GM12878 (cell line): ENCODE measurements around the gene LSR. TPM values are rescaled to one million over a fixed set of nuclear protein-coding genes. Genes with fewer than 3 reads are reported as not detected.

Experiments used
- ATAC-seq: fragments of 200-7000 bp; cut with Tn5 transposase; 3 replicates; pipeline ENCODE4 v1.9.1; 2020; ENCODE audit warnings: mild to moderate bottlenecking, moderate library complexity
- BruUV-seq: library from RNA; stranded (reverse); fragments of 400-500 nt; replicated peaks from 2 replicates; lab custom pipeline; 2021; lab: Mats Ljungman, UMichigan
- CTCF ChIA-PET: fragments of 300-600 bp; sonication (Branson Sonifier 250); formaldehyde crosslinking; extraction: SDS; loops from one replicate; lab custom pipeline; 2021; ENCODE audit warnings: inconsistent platforms; lab: Yijun Ruan, JAX
- POLR2A ChIA-PET: fragments of 350-600 bp; formaldehyde crosslinking; extraction: SDS; loops from one replicate; lab custom pipeline; 2021; ENCODE audit warnings: inconsistent platforms; lab: Charles Lee
- RAD21 ChIA-PET: fragments of 300-600 bp; sonication (Branson Sonifier 250); formaldehyde crosslinking; loops from one replicate; lab custom pipeline; 2023; ENCODE audit warnings: antibody characterized with exemption; ENCODE audit not compliant: unreplicated experiment; lab: Charles Lee
- SMC1A ChIA-PET: fragments of 300-600 bp; sonication (Branson Sonifier 250); formaldehyde crosslinking; loops from one replicate; lab custom pipeline; 2023; ENCODE audit not compliant: unreplicated experiment, uncharacterized antibody; lab: Charles Lee
- DNase-seq: peaks from one replicate; pipeline ENCODE4 v3.0.0-alpha.2; 2011; ENCODE audit warnings: low read depth, low spot score
- FAIRE-seq: peaks from 3 replicates; lab custom pipeline; 2011; peaks lifted over from hg19 to GRCh38; lab: Jason Lieb, UNC
- H2AFZ ChIP-seq: 2 replicates; pipeline ENCODE4 v1.6.0; 2011; ENCODE audit warnings: low read depth, low read length, control low read depth; ENCODE audit not compliant: control insufficient read depth
- H3K27ac ChIP-seq: 2 replicates; pipeline ENCODE4 v1.5.1; 2011; ENCODE audit warnings: control low read depth; ENCODE audit not compliant: control insufficient read depth, insufficient read depth
- H3K27me3 ChIP-seq, 2 experiments: replicated peaks in 1 of 2; 2 replicates each; pipeline versions ENCODE4 v1.6.0 to v1.6.1; 2011; ENCODE audit warnings: low read length in 1 of 2; ENCODE audit not compliant: control insufficient read depth in 2 of 2, insufficient read depth in 2 of 2
- H3K36me3 ChIP-seq, 2 experiments: 2 replicates each; pipeline ENCODE4 v1.5.1; 2011; ENCODE audit warnings: low read length in 1 of 2; ENCODE audit not compliant: control insufficient read depth in 2 of 2, insufficient read depth in 2 of 2
- H3K4me1 ChIP-seq: 2 replicates; pipeline ENCODE4 v1.6.1; 2011; ENCODE audit warnings: mild to moderate bottlenecking, low read length, moderate library complexity, mixed read lengths; ENCODE audit not compliant: control insufficient read depth, insufficient read depth
- H3K4me2 ChIP-seq: 2 replicates; pipeline ENCODE4 v1.6.0; 2011; ENCODE audit warnings: control low read depth; ENCODE audit not compliant: control insufficient read depth, insufficient read depth
- H3K4me3 ChIP-seq: fragments of 200-600 bp; sonication (generic); 2 replicates; pipeline ENCODE4 v1.5.1; 2016
- H3K79me2 ChIP-seq: 2 replicates; pipeline ENCODE4 v1.6.0; 2011; ENCODE audit warnings: low read length; ENCODE audit not compliant: control insufficient read depth, insufficient read depth
- H3K9ac ChIP-seq: 2 replicates; pipeline ENCODE4 v1.8.0; 2011; ENCODE audit warnings: low read length, control low read depth, mixed read lengths; ENCODE audit not compliant: control insufficient read depth, insufficient read depth
- H3K9me3 ChIP-seq: replicated peaks from 3 replicates; pipeline ENCODE4 v1.5.1; 2011; ENCODE audit warnings: mild to moderate bottlenecking, low read length; ENCODE audit not compliant: control insufficient read depth, insufficient read depth
- H4K20me1 ChIP-seq: 2 replicates; pipeline ENCODE4 v1.6.0; 2011; ENCODE audit not compliant: control insufficient read depth, insufficient read depth
- ATF7 ChIP-seq: fragments of 450-650 bp; IDR thresholded peaks from 2 replicates; pipeline ENCODE4 v1.6.1; 2016; ENCODE audit warnings: low read depth, mild to moderate bottlenecking
- BHLHE40 ChIP-seq, 2 experiments: fragments of 450-650 bp in 1 of 2; IDR thresholded peaks; 2 replicates each; pipeline ENCODE4 v1.6.1; 2011 to 2017; ENCODE audit warnings: low read depth in 2 of 2, borderline replicate concordance in 1 of 2, improper control_type of control experiment in 1 of 2, low read length in 1 of 2, mild to moderate bottlenecking in 1 of 2
- BRCA1 ChIP-seq: IDR thresholded peaks from 2 replicates; pipeline ENCODE4 v1.6.1; 2011; ENCODE audit warnings: low read depth, low read length, improper control_type of control experiment
- CBX3 ChIP-seq: fragments of 200-600 bp; sonication (generic); IDR thresholded peaks from 2 replicates; pipeline ENCODE4 v1.6.1; 2016; ENCODE audit warnings: low read depth, borderline replicate concordance
- FOXM1 ChIP-seq: IDR thresholded peaks from 2 replicates; pipeline ENCODE4 v1.6.1; 2012; ENCODE audit warnings: low read depth, mild to moderate bottlenecking, inconsistent platforms, low read length, moderate library complexity
- HDGF ChIP-seq: fragments of 450-650 bp; IDR thresholded peaks from 2 replicates; pipeline ENCODE4 v1.6.1; 2016; ENCODE audit warnings: antibody characterized with exemption
- IRF3 ChIP-seq: fragments of 450-650 bp; IDR thresholded peaks from 2 replicates; pipeline ENCODE4 v1.6.1; 2014; ENCODE audit warnings: mild to moderate bottlenecking
- IRF5 ChIP-seq: fragments of 450-650 bp; IDR thresholded peaks from 2 replicates; pipeline ENCODE4 v1.6.1; 2017; ENCODE audit warnings: borderline replicate concordance
- JUND ChIP-seq: IDR thresholded peaks from 2 replicates; pipeline ENCODE4 v1.6.1; 2012; ENCODE audit warnings: low read depth, mild to moderate bottlenecking, low read length, improper control_type of control experiment, moderate library complexity
- KLF5 ChIP-seq: fragments of 450-650 bp; IDR thresholded peaks from 2 replicates; pipeline ENCODE4 v1.6.1; 2014; ENCODE audit warnings: mild to moderate bottlenecking; ENCODE audit not compliant: partially characterized antibody
- NFYB ChIP-seq: IDR thresholded peaks from 2 replicates; pipeline ENCODE4 v1.6.1; 2011; ENCODE audit warnings: low read depth, mild to moderate bottlenecking, low read length, improper control_type of control experiment, moderate library complexity; ENCODE audit not compliant: insufficient read depth
- POU2F2 ChIP-seq: IDR thresholded peaks from 3 replicates; pipeline ENCODE4 v1.6.1; 2011; ENCODE audit warnings: low read depth, mild to moderate bottlenecking, low read length, borderline replicate concordance
- RCOR1 ChIP-seq: conservative IDR thresholded peaks from 2 replicates; pipeline ENCODE4 v1.6.1; 2012; ENCODE audit warnings: low read depth, low read length, improper control_type of control experiment
- RELA ChIP-seq: fragments of 450-650 bp; IDR thresholded peaks from 2 replicates; pipeline ENCODE4 v1.8.0; 2014; ENCODE audit warnings: borderline replicate concordance; ENCODE audit not compliant: partially characterized antibody
- SRF ChIP-seq, 2 experiments: IDR thresholded peaks; 2 replicates each; pipeline ENCODE4 v1.6.1; 2011; ENCODE audit warnings: low read depth in 2 of 2, low read length in 2 of 2, mild to moderate bottlenecking in 1 of 2, moderate library complexity in 1 of 2
- ZBED1 ChIP-seq: IDR thresholded peaks from 2 replicates; pipeline ENCODE4 v1.6.1; 2016; ENCODE audit warnings: borderline replicate concordance
- WGBS: methylation state at CpG from one replicate; pipeline ENCODE4 v1.1.6; 2016; ENCODE audit warnings: low lambda C conversion rate; ENCODE audit not compliant: insufficient replicate concordance, insufficient coverage; ENCODE audit errors: missing lambda C conversion rate; 5-methylcytosine and 5-hydroxymethylcytosine counted together
- in situ Hi-C: fragments of 300-500 bp; cut with MboI; formaldehyde crosslinking; loops from 9 replicates; pipeline ENCODE4 v1.14.3; 2018; ENCODE audit warnings: mixed read lengths
- intact Hi-C: fragments of 100-400 bp; cut with micrococcal nuclease; formaldehyde crosslinking; loops from one replicate; pipeline ENCODE4 v1.14.2; 2022; ENCODE audit not compliant: unreplicated experiment
- polyA plus RNA-seq, 11 experiments: library from polyadenylated mRNA; depleted of rRNA in 4 of 11; unstranded in 6 of 11; stranded (reverse) in 5 of 11; fragments of >200 nt; fragmentation: Nextera tagmentation in 4 of 11; fragmentation: Illumina TruSeq in 1 of 11; extraction: Ambion mirVana in 4 of 11; extraction: Trizol in 1 of 11; gene quantifications; 1 replicate in 1 of 11; 2 replicates in 10 of 11; pipeline versions ENCODE4 v1.2.1 to v1.2.3, GENCODE V29; 2011 to 2016; ENCODE audit warnings: inconsistent platforms in 2 of 11, missing spikeins in 2 of 11, low read depth in 1 of 11
- total RNA-seq, 4 experiments: library from RNA; depleted of rRNA in 3 of 4; stranded (reverse); fragments of >200 nt in 3 of 4; fragmentation: Illumina TruSeq in 1 of 4; extraction: Trizol in 1 of 4; gene quantifications; 2 replicates each; pipeline versions ENCODE4 v1.2.1 to v1.2.3, GENCODE V29; 2013 to 2021
- TF ChIP-seq, protein P1 (sequence below): fragments of 450-650 bp; IDR thresholded peaks from 2 replicates; pipeline ENCODE4 v1.6.1; 2018; ENCODE audit warnings: mild to moderate bottlenecking, low read depth, moderate library complexity; ENCODE audit not compliant: partially characterized antibody

Gene LSR
- total and polyA plus RNA-seq, 10 of the 15 experiments (the other 5 are each of a cell fraction or from before 2014, with no cell fraction given), result 0.26 to 53.9 (median 26.3) TPM

- H3K79me2 ChIP-seq, result no peaks in the 10 kb centered on the region
- in situ Hi-C loops, result no loop called here
- 0 out of 4 replicates have a peak, but pooled peaks cover 0 to 2% of the 10 kb centered on the region in 2 experiments for H3K27me3 ChIP-seq
- ChIA-PET SMC1A (interaction anchor here (1.2 to 1.4 kb wide), 2 partner anchors 17 to 18 kb away, joined by 3 read pairs; no protein-coding TSS in a partner anchor), CTCF (interaction anchor here (0.7 kb wide), 1 partner anchor 12 kb away, joined by 3 read pairs; no protein-coding TSS in a partner anchor), POLR2A (no interaction called here), RAD21 (interaction anchor here (2.2 kb wide), 1 partner anchor 82 kb away, joined by 6 read pairs; no protein-coding TSS in a partner anchor)
- no peak overlapping the region for H3K27ac ChIP-seq
- no TSS peak for BruUV-seq
- no peak for DNase-seq
- TF ChIP-seq KLF5 (no peak), NFYB (no peak), ATF7 (no peak), SRF (IDR thresholded peaks at IDR 0.05; ENCODE audit: low read depth in 2 of 2, low read length in 2 of 2) (no peak), RCOR1 (no peak), JUND (no peak), ZBED1 (no peak), RELA (no peak), POU2F2 (no peak), BRCA1 (no peak), IRF5 (no peak), CBX3 (no peak), IRF3 (no peak), BHLHE40 (IDR thresholded peaks at IDR 0.05; ENCODE audit: borderline replicate concordance in 1 of 2, low read depth in 2 of 2, low read length in 1 of 2) (no peak), HDGF (no peak), FOXM1 (no peak)
- TF ChIP-seq, protein P1, sequence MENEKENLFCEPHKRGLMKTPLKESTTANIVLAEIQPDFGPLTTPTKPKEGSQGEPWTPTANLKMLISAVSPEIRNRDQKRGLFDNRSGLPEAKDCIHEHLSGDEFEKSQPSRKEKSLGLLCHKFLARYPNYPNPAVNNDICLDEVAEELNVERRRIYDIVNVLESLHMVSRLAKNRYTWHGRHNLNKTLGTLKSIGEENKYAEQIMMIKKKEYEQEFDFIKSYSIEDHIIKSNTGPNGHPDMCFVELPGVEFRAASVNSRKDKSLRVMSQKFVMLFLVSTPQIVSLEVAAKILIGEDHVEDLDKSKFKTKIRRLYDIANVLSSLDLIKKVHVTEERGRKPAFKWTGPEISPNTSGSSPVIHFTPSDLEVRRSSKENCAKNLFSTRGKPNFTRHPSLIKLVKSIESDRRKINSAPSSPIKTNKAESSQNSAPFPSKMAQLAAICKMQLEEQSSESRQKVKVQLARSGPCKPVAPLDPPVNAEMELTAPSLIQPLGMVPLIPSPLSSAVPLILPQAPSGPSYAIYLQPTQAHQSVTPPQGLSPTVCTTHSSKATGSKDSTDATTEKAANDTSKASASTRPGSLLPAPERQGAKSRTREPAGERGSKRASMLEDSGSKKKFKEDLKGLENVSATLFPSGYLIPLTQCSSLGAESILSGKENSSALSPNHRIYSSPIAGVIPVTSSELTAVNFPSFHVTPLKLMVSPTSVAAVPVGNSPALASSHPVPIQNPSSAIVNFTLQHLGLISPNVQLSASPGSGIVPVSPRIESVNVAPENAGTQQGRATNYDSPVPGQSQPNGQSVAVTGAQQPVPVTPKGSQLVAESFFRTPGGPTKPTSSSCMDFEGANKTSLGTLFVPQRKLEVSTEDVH, result no peak
- ATAC-seq, result no peak
- no peaks in the 10 kb centered on the region for H3K36me3 ChIP-seq
- H3K4me3 ChIP-seq, result no peak overlapping the region
- no peak for FAIRE-seq
- H3K4me1 ChIP-seq, result no peaks in the 10 kb centered on the region
- peaks cover 7% of the 10 kb centered on the region for H3K9me3 ChIP-seq
- WGBS, result 34% methylated on average over 6 of the region's 6 CpGs
- no peak overlapping the region for H2AFZ ChIP-seq
- H3K9ac ChIP-seq, result no peak overlapping the region
- H3K4me2 ChIP-seq, result no peak overlapping the region
- intact Hi-C loops, result no loop called here
- H4K20me1 ChIP-seq, result no peaks in the 10 kb centered on the region
Measured at GRCh38 chr19:35223084-35223790, 25.6 kb upstream of the LSR start.
